H1 (cell line): ENCODE measurements around the gene RAD51B. TPM values are rescaled to one million over a fixed set of nuclear protein-coding genes. Genes with fewer than 3 reads are reported as not detected.

Source experiments
- CTCF ChIA-PET: fragments of 300-600 bp; sonication (Branson Sonifier 250); formaldehyde crosslinking; loops from one replicate; lab custom pipeline; 2021; ENCODE audit not compliant: partially characterized antibody; lab: Charles Lee
- POLR2A ChIA-PET: fragments of 300-600 bp; sonication (Branson Sonifier 250); formaldehyde crosslinking; loops from one replicate; lab custom pipeline; 2021; ENCODE audit warnings: inconsistent platforms; ENCODE audit not compliant: partially characterized antibody; lab: Charles Lee
- DNase-seq, 2 experiments: peaks; one replicate each; pipeline versions ENCODE4 v3.0.0 to v3.0.0-alpha.2; 2010 to 2022; ENCODE audit warnings: low spot score in 2 of 2, low read depth in 1 of 2, mixed read lengths in 1 of 2
- FAIRE-seq: peaks from 2 replicates; lab custom pipeline; 2011; peaks lifted over from hg19 to GRCh38; lab: Jason Lieb, UNC
- H2AFZ ChIP-seq: 2 replicates; pipeline ENCODE4 v1.8.1; 2012; ENCODE audit warnings: low read length, inconsistent platforms
- H2AK5ac ChIP-seq: 2 replicates; pipeline ENCODE4 v1.6.1; 2013; ENCODE audit warnings: low read depth, low read length
- H2BK120ac ChIP-seq: replicated peaks from 2 replicates; pipeline ENCODE3; 2013; ENCODE audit warnings: low read depth, low read length, inconsistent platforms
- H2BK12ac ChIP-seq: 2 replicates; pipeline ENCODE4 v1.6.1; 2013; ENCODE audit warnings: low read depth, low read length
- H2BK15ac ChIP-seq: 2 replicates; pipeline ENCODE4 v1.6.1; 2013; ENCODE audit warnings: low read length
- H2BK20ac ChIP-seq: 2 replicates; pipeline ENCODE4 v1.6.1; 2013; ENCODE audit warnings: low read length
- H2BK5ac ChIP-seq: 2 replicates; pipeline ENCODE4 v1.6.1; 2013; ENCODE audit warnings: low read depth, low read length
- H3K14ac ChIP-seq: 2 replicates; pipeline ENCODE4 v1.6.1; 2013; ENCODE audit warnings: inconsistent platforms; ENCODE audit not compliant: insufficient read length
- H3K18ac ChIP-seq: 2 replicates; pipeline ENCODE4 v1.6.1; 2013; ENCODE audit warnings: low read length; ENCODE audit errors: extremely low read depth
- H3K23ac ChIP-seq: 2 replicates; pipeline ENCODE4 v1.6.1; 2013; ENCODE audit warnings: inconsistent platforms; ENCODE audit not compliant: insufficient read length
- H3K23me2 ChIP-seq: 2 replicates; pipeline ENCODE4 v1.6.1; 2013; ENCODE audit warnings: low read depth, low read length
- H3K27ac ChIP-seq: 2 replicates; pipeline ENCODE4 v1.6.1; 2011; ENCODE audit warnings: low read depth, low read length, inconsistent platforms
- H3K27me3 ChIP-seq, 4 experiments: replicated peaks in 1 of 4; 1 replicate in 1 of 4; 2 replicates in 3 of 4; pipeline versions ENCODE4 v1.6.1 to v1.8.1; 2011 to 2013; ENCODE audit warnings: low read length in 3 of 4, mild to moderate bottlenecking in 3 of 4, inconsistent platforms in 2 of 4, mixed read lengths in 2 of 4, moderate library complexity in 1 of 4; ENCODE audit not compliant: control insufficient read depth in 3 of 4, insufficient read depth in 3 of 4; ENCODE audit errors: extremely low read depth in 1 of 4
- H3K36me3 ChIP-seq, 4 experiments: 2 replicates each; pipeline versions ENCODE4 v1.6.1 to v1.8.1; 2011 to 2013; ENCODE audit warnings: mild to moderate bottlenecking in 4 of 4, low read length in 3 of 4, moderate library complexity in 2 of 4, control low read depth in 1 of 4, inconsistent platforms in 1 of 4; ENCODE audit not compliant: insufficient read depth in 4 of 4, control insufficient read depth in 2 of 4
- H3K4ac ChIP-seq: replicated peaks from 2 replicates; pipeline ENCODE3; 2013; ENCODE audit warnings: low read length, low read depth, mixed read lengths, inconsistent platforms; ENCODE audit not compliant: insufficient read length
- H3K4me1 ChIP-seq, 4 experiments: replicated peaks in 1 of 4; 1 replicate in 1 of 4; 2 replicates in 3 of 4; pipeline versions ENCODE4 v1.6.1 to v1.8.1; 2011 to 2013; ENCODE audit warnings: low read length in 3 of 4, inconsistent platforms in 2 of 4, mixed read lengths in 1 of 4; ENCODE audit not compliant: insufficient read depth in 4 of 4, control insufficient read depth in 3 of 4
- H3K4me2 ChIP-seq, 2 experiments: 2 replicates each; pipeline versions ENCODE4 v1.6.1 to v1.8.1; 2011 to 2013; ENCODE audit warnings: low read depth in 2 of 2, low read length in 2 of 2, control low read depth in 1 of 2, inconsistent platforms in 1 of 2, mild to moderate bottlenecking in 1 of 2; ENCODE audit not compliant: insufficient read depth in 1 of 2
- H3K4me3 ChIP-seq, 4 experiments: fragments of 200-600, 300-600 bp in 1 of 4; sonication (generic), shearing (Covaris generic), sonication (Bioruptor Twin) in 1 of 4; 2 replicates each; pipeline versions ENCODE4 v1.5.1 to v1.8.1; 2011 to 2016; ENCODE audit warnings: low read length in 4 of 4, low read depth in 3 of 4, control low read depth in 2 of 4, inconsistent platforms in 2 of 4, mild to moderate bottlenecking in 2 of 4, mixed read lengths in 1 of 4, moderate library complexity in 1 of 4; ENCODE audit not compliant: insufficient read depth in 2 of 4; ENCODE audit errors: extremely low read depth in 1 of 4
- H3K56ac ChIP-seq: replicated peaks from 2 replicates; pipeline ENCODE3; 2013; ENCODE audit warnings: low read depth, mild to moderate bottlenecking, mixed read lengths, low read length, inconsistent platforms; ENCODE audit not compliant: insufficient read length
- H3K79me1 ChIP-seq: 2 replicates; pipeline ENCODE4 v1.6.1; 2013; ENCODE audit warnings: low read depth, low read length, control low read depth
- H3K79me2 ChIP-seq, 2 experiments: 2 replicates each; pipeline versions ENCODE4 v1.6.1 to v1.8.1; 2012 to 2013; ENCODE audit warnings: low read length in 2 of 2, mild to moderate bottlenecking in 2 of 2, inconsistent platforms in 1 of 2; ENCODE audit not compliant: insufficient read depth in 2 of 2, control insufficient read depth in 1 of 2
- H3K9ac ChIP-seq, 4 experiments: replicated peaks in 1 of 4; 1 replicate in 1 of 4; 2 replicates in 3 of 4; pipeline versions ENCODE4 v1.6.1 to v1.8.1; 2011 to 2013; ENCODE audit warnings: low read depth in 3 of 4, low read length in 3 of 4, control low read depth in 2 of 4, mild to moderate bottlenecking in 2 of 4, moderate library complexity in 2 of 4, inconsistent platforms in 1 of 4; ENCODE audit errors: extremely low read depth in 1 of 4
- H3K9me3 ChIP-seq, 2 experiments: 2 replicates each; pipeline versions ENCODE4 v1.6.1 to v1.8.1; 2012 to 2013; ENCODE audit warnings: mild to moderate bottlenecking in 2 of 2, moderate library complexity in 2 of 2, control low read depth in 1 of 2, inconsistent platforms in 1 of 2, low read depth in 1 of 2, low read length in 1 of 2, mixed read lengths in 1 of 2; ENCODE audit not compliant: insufficient read depth in 2 of 2
- H4K20me1 ChIP-seq, 2 experiments: replicated peaks in 1 of 2; 2 replicates each; pipeline versions ENCODE3 to v1.8.1; 2011 to 2013; ENCODE audit warnings: inconsistent platforms in 2 of 2, low read length in 2 of 2, mild to moderate bottlenecking in 1 of 2; ENCODE audit not compliant: insufficient read depth in 2 of 2, control insufficient read depth in 1 of 2
- H4K5ac ChIP-seq: 2 replicates; pipeline ENCODE4 v1.6.1; 2013; ENCODE audit warnings: low read length, low read depth, mixed read lengths, inconsistent platforms; ENCODE audit not compliant: insufficient read length
- H4K8ac ChIP-seq: 2 replicates; pipeline ENCODE4 v1.8.0; 2013; ENCODE audit warnings: mild to moderate bottlenecking, moderate library complexity, low read length, inconsistent platforms; ENCODE audit not compliant: insufficient read depth; ENCODE audit errors: extremely low read depth
- H4K91ac ChIP-seq: replicated peaks from 2 replicates; pipeline ENCODE3; 2013; ENCODE audit warnings: low read length, mixed read lengths, inconsistent platforms; ENCODE audit not compliant: insufficient read length
- CTBP2 ChIP-seq: IDR thresholded peaks from 2 replicates; pipeline ENCODE4 v1.7.0; 2011; ENCODE audit warnings: borderline replicate concordance, mild to moderate bottlenecking, moderate library complexity, mixed read lengths, low read length; ENCODE audit not compliant: insufficient read depth, insufficient read length
- HDAC2 ChIP-seq, 2 experiments: fragments of 300-600 bp in 1 of 2; sonication (generic) in 1 of 2; IDR thresholded peaks; 2 replicates each; pipeline ENCODE4 v1.6.1; 2011 to 2012; ENCODE audit warnings: low read depth in 2 of 2, low read length in 2 of 2, mild to moderate bottlenecking in 2 of 2, moderate library complexity in 2 of 2, borderline replicate concordance in 1 of 2, inconsistent platforms in 1 of 2
- USF2 ChIP-seq: IDR thresholded peaks from 2 replicates; pipeline ENCODE4 v1.6.1; 2011; ENCODE audit warnings: low read length, improper control_type of control experiment
- polyA plus RNA-seq, 7 experiments: library from polyadenylated mRNA; depleted of rRNA in 3 of 7; stranded (reverse) in 5 of 7; unstranded in 2 of 7; fragments of >200 nt in 5 of 7; fragments of 200-250 nt in 2 of 7; gene quantifications; 1 replicate in 5 of 7; 2 replicates in 1 of 7; 4 replicates in 1 of 7; pipeline versions ENCODE4 v1.2.1 to v1.2.3, GENCODE V29; 2011 to 2013; ENCODE audit warnings: missing spikeins in 2 of 7, mixed read lengths in 2 of 7
- total RNA-seq: library from RNA; stranded (reverse); fragmentation: NEBNext Ultra II Directional; extraction: Animal tissue kit (Norgen Biotek cat#: 25700); gene quantifications from 2 replicates; pipeline ENCODE4 v1.2.1, GENCODE V29; 2021

The RAD51B gene
- total and polyA plus RNA-seq, 2 of the 8 experiments (the other 6 are each of a cell fraction or from before 2014, with no cell fraction given): 3.9 to 14.9 TPM

- no peak overlapping the region for H3K18ac ChIP-seq
- no peak overlapping the region for H2AFZ ChIP-seq
- H4K8ac ChIP-seq: no peak overlapping the region
- no peaks in the 10 kb centered on the region for H3K36me3 ChIP-seq
- FAIRE-seq: no peak
- H3K23me2 ChIP-seq: no peaks in the 10 kb centered on the region
- H3K27ac ChIP-seq: no peak overlapping the region
- no peaks in the 10 kb centered on the region for H3K4me1 ChIP-seq
- DNase-seq: no peak
- no peaks in the 10 kb centered on the region for H4K20me1 ChIP-seq
- H4K91ac ChIP-seq: no peak overlapping the region
- no peak overlapping the region for H2BK5ac ChIP-seq
- no peak overlapping the region for H4K5ac ChIP-seq
- no peak overlapping the region for H3K9ac ChIP-seq
- H2BK120ac ChIP-seq: no peak overlapping the region
- no peak overlapping the region for H3K56ac ChIP-seq
- no peaks in the 10 kb centered on the region for H3K27me3 ChIP-seq
- no peak overlapping the region for H2BK12ac ChIP-seq
- H3K23ac ChIP-seq: no peak overlapping the region
- no peak overlapping the region for H2AK5ac ChIP-seq
- ChIA-PET CTCF (no interaction called here), POLR2A (no interaction called here)
- H3K4me2 ChIP-seq: no peak overlapping the region
- H2BK15ac ChIP-seq: no peak overlapping the region
- no peaks in the 10 kb centered on the region for H3K9me3 ChIP-seq
- H3K4ac ChIP-seq: no peak overlapping the region
- no peak overlapping the region for H2BK20ac ChIP-seq
- no peak overlapping the region for H3K14ac ChIP-seq
- no peaks in the 10 kb centered on the region for H3K79me2 ChIP-seq
- TF ChIP-seq CTBP2 (no peak), USF2 (no peak), HDAC2 (IDR thresholded peaks at IDR 0.05; ENCODE audit: borderline replicate concordance in 1 of 2, low read depth in 2 of 2, low read length in 2 of 2) (no peak)
- no peak overlapping the region for H3K4me3 ChIP-seq
- no peaks in the 10 kb centered on the region for H3K79me1 ChIP-seq
Measured at GRCh38 chr14:68440820-68441219, 621.2 kb downstream of the RAD51B start.
